Right cardiac atrium (tissue), 5 donors: Measurements from ENCODE around the gene BAK1. TPM values are rescaled to one million over a fixed set of nuclear protein-coding genes. Genes with fewer than 3 reads are reported as not detected.

Experiments used
- ATAC-seq, 2 donors: fragments of 200-7000 bp; cut with Tn5 transposase; one replicate each; pipeline versions ENCODE4 v1.8.0 to v1.9.1; 2020; ENCODE audit warnings: moderate library complexity in 2 of 2, mild to moderate bottlenecking in 1 of 2
- DNase-seq, 3 donors: peaks; one replicate each; pipeline ENCODE4 v3.0.0-alpha.2; 2020
- H3K27ac ChIP-seq: one replicate; pipeline ENCODE4 v1.5.1; 2013; ENCODE audit warnings: mild to moderate bottlenecking, low read length, control low read depth, moderate library complexity
- H3K27me3 ChIP-seq: one replicate; pipeline ENCODE4 v1.6.1; 2013; ENCODE audit not compliant: control insufficient read depth, insufficient read depth
- H3K4me1 ChIP-seq: one replicate; pipeline ENCODE4 v1.6.1; 2013; ENCODE audit warnings: low read length; ENCODE audit not compliant: control insufficient read depth, insufficient read depth
- H3K4me3 ChIP-seq: one replicate; pipeline ENCODE4 v1.5.1; 2013; ENCODE audit warnings: low read length, control low read depth
- H3K9me3 ChIP-seq: one replicate; pipeline ENCODE4 v1.6.1; 2013; ENCODE audit warnings: low read length; ENCODE audit not compliant: control insufficient read depth
- WGBS: extraction: QIAGEN DNeasy Blood & Tissue Kit; methylation state at CpG from one replicate; pipeline ENCODE4 v1.1.7; 2013; 5-methylcytosine and 5-hydroxymethylcytosine counted together
- intact Hi-C, 4 donors: fragments of 100-400 bp; cut with DNase I; formaldehyde crosslinking; loops; one replicate each; pipeline versions ENCODE4 v1.11.0 to v1.14.0; 2022 to 2023
- polyA plus RNA-seq: library from polyadenylated mRNA; stranded (reverse); fragments of 200-250 nt; gene quantifications from one replicate; pipeline ENCODE4 v1.2.3, GENCODE V29; 2013
- total RNA-seq, 4 donors: library from RNA; stranded (reverse); fragmentation: NEBNext Ultra II Directional; extraction: Animal tissue kit (Norgen Biotek cat#: 25700); gene quantifications; one replicate each; pipeline ENCODE4 v1.2.1, GENCODE V29; 2021
- donor health status: healthy with polysubstance abuse.
- donor health status: DM: no; HTN: yes; CAD: no.
- donor health status: DM: no; HTN: no; CAD: no.
- donor health status: DM: no; HTN: yes; CAD: no; lungs with severe emphysema.
- donor health status: DM: yes; HTN: yes; CAD: no.

BAK1 gene
- total and polyA plus RNA-seq, 5 donors = 14.6 to 17.8 (median 17.1) TPM

- intact Hi-C loops = loop anchor here in 1 of 4 donors (10.0 kb wide), 1 partner anchor 171 kb away; no protein-coding TSS in a partner anchor
Observed at GRCh38 chr6:33593414-33593727, 13.3 kb upstream of the BAK1 start.

GRCh38 chr6:33592595-33593413 is 12.7 kb upstream of the BAK1 start:
- ATAC-seq = no peak

More at GRCh38 chr6:33593414-33593727, 13.3 kb upstream of the BAK1 start:
- Histone ChIP-seq H3K4me1 (peaks cover 5% of the 10 kb centered on the region), H3K9me3 (no peaks in the 10 kb centered on the region), H3K27me3 (no peaks in the 10 kb centered on the region), H3K4me3 (no peak overlapping the region), H3K27ac (no peak overlapping the region)
- DNase-seq (no peak), ATAC-seq (no peak)
- 39% methylated on average over 4 of the region's 4 CpGs for WGBS

GRCh38 chr6:33592280-33592594 is 12.2 kb upstream of the BAK1 start:
- Histone ChIP-seq H3K27me3 (no peaks in the 10 kb centered on the region), H3K4me3 (no peak overlapping the region), H3K27ac (no peak overlapping the region), H3K9me3 (no peaks in the 10 kb centered on the region), H3K4me1 (peaks cover 5% of the 10 kb centered on the region)
- 88% methylated on average over 7 of the region's 7 CpGs for WGBS
- intact Hi-C loops = loop anchor here in 1 of 4 donors (10.0 kb wide), 1 partner anchor 173 kb away; no protein-coding TSS in a partner anchor
- ATAC-seq (no peak), DNase-seq (no peak)

More at GRCh38 chr6:33592595-33593413, 12.7 kb upstream of the BAK1 start:
- 37% methylated on average over 57 of the region's 57 CpGs for WGBS
- Histone ChIP-seq H3K9me3 (no peaks in the 10 kb centered on the region), H3K4me1 (peaks cover 5% of the 10 kb centered on the region), H3K27me3 (no peaks in the 10 kb centered on the region), H3K4me3 (no peak overlapping the region), H3K27ac (no peak overlapping the region)
- DNase-seq = peak in 2 of 3 donors; percentile 67 to 73
- intact Hi-C loops = loop anchor here in 1 of 4 donors (10.0 kb wide), 1 partner anchor 172 kb away; no protein-coding TSS in a partner anchor

- H3K9me3 ChIP-seq = no peaks in the 10 kb centered on the region
- H3K27me3 ChIP-seq = no peaks in the 10 kb centered on the region
- H3K4me1 ChIP-seq = peaks cover 5% of the 10 kb centered on the region
- intact Hi-C loops = loop anchor here in 1 of 4 donors (10.0 kb wide), 1 partner anchor 173 kb away; no protein-coding TSS in a partner anchor
- no peak overlapping the region for H3K27ac ChIP-seq
- no peak overlapping the region for H3K4me3 ChIP-seq
- no peak for ATAC-seq
- no peak for DNase-seq
- WGBS = 97% methylated on average over 9 of the region's 9 CpGs
Observed at GRCh38 chr6:33591424-33592032, 11.5 kb upstream of the BAK1 start.

GRCh38 chr6:33590531-33591198 is 10.6 kb upstream of the BAK1 start:
- H3K4me1 ChIP-seq = peaks cover 5% of the 10 kb centered on the region
- no peaks in the 10 kb centered on the region for H3K9me3 ChIP-seq
- ATAC-seq (peak in 1 of 2 donors; percentile 1), DNase-seq (no peak)
- no peak overlapping the region for H3K4me3 ChIP-seq
- H3K27ac ChIP-seq = peak overlapping the region; percentile 64
- 65% methylated on average over 15 of the region's 15 CpGs for WGBS
- intact Hi-C loops = loop anchor here in 1 of 4 donors (10.0 kb wide), 1 partner anchor 174 kb away; no protein-coding TSS in a partner anchor
- no peaks in the 10 kb centered on the region for H3K27me3 ChIP-seq

- peak overlapping the region; percentile 22 for H3K27ac ChIP-seq
- intact Hi-C loops = loop anchor here (2.0 to 10.0 kb wide), 11 partner anchors 42 to 565 kb away; no protein-coding TSS in a partner anchor
- no peaks in the 10 kb centered on the region for H3K9me3 ChIP-seq
- no peak overlapping the region for H3K4me3 ChIP-seq
- 12% methylated on average over 9 of the region's 9 CpGs for WGBS
- no peaks in the 10 kb centered on the region for H3K27me3 ChIP-seq
- DNase-seq = peak in 2 of 3 donors; percentile 71 to 82
- H3K4me1 ChIP-seq = peaks cover 5% of the 10 kb centered on the region
- ATAC-seq = peak; percentile 61 to 67
Observed at GRCh38 chr6:33589731-33590530, 9.9 kb upstream of the BAK1 start.

GRCh38 chr6:33589392-33589730 is 9.3 kb upstream of the BAK1 start:
- H3K4me1 ChIP-seq = peaks cover 5% of the 10 kb centered on the region
- 41% methylated on average over 4 of the region's 4 CpGs for WGBS
- H3K27ac ChIP-seq = peak overlapping the region; percentile 22
- no peaks in the 10 kb centered on the region for H3K9me3 ChIP-seq
- intact Hi-C loops = loop anchor here (2.0 to 10.0 kb wide), 11 partner anchors 43 to 565 kb away; no protein-coding TSS in a partner anchor
- ATAC-seq = peak; percentile 14 to 54
- peak in 1 of 3 donors; percentile 44 for DNase-seq
- H3K4me3 ChIP-seq = no peak overlapping the region
- no peaks in the 10 kb centered on the region for H3K27me3 ChIP-seq

- intact Hi-C loops = loop anchor here (2.0 to 10.0 kb wide), 11 partner anchors 43 to 566 kb away; no protein-coding TSS in a partner anchor
- Histone ChIP-seq H3K27ac (peak overlapping the region; percentile 5), H3K9me3 (no peaks in the 10 kb centered on the region), H3K4me1 (peaks cover 5% of the 10 kb centered on the region), H3K4me3 (no peak overlapping the region), H3K27me3 (no peaks in the 10 kb centered on the region)
- no peak for ATAC-seq
- 93% methylated on average over 4 of the region's 4 CpGs for WGBS
- no peak for DNase-seq
Observed at GRCh38 chr6:33588894-33589293, 8.8 kb upstream of the BAK1 start.

GRCh38 chr6:33587529-33587928 is 7.5 kb upstream of the BAK1 start:
- no peak for DNase-seq
- Histone ChIP-seq H3K4me3 (no peak overlapping the region), H3K9me3 (no peaks in the 10 kb centered on the region), H3K27ac (no peak overlapping the region), H3K4me1 (peaks cover 5% of the 10 kb centered on the region), H3K27me3 (no peaks in the 10 kb centered on the region)
- intact Hi-C loops = loop anchor here (2.0 to 10.0 kb wide), 11 partner anchors 45 to 567 kb away; no protein-coding TSS in a partner anchor
- no peak for ATAC-seq
- 91% methylated on average over 8 of the region's 8 CpGs for WGBS

GRCh38 chr6:33586108-33586640 is 6.1 kb upstream of the BAK1 start:
- H3K4me3 ChIP-seq = no peak overlapping the region
- ATAC-seq (no peak), DNase-seq (peak in 1 of 3 donors; percentile 24)
- H3K4me1 ChIP-seq = peaks cover 5% of the 10 kb centered on the region
- no peak overlapping the region for H3K27ac ChIP-seq
- H3K9me3 ChIP-seq = no peaks in the 10 kb centered on the region
- intact Hi-C loops = loop anchor here (2.0 to 10.0 kb wide), 11 partner anchors 46 to 569 kb away; no protein-coding TSS in a partner anchor
- WGBS = 80% methylated on average over 9 of the region's 9 CpGs
- H3K27me3 ChIP-seq = no peaks in the 10 kb centered on the region
